HG03066 (cell line): ENCODE data around the gene EFR3B.
"Not testable (repeated sequence)": the region's sequence is repeated elsewhere in the genome, so short reads cannot be mapped to it uniquely, and the experiment has no call there.

Experiments
- ATAC-seq: cut with Tn5 transposase; IDR thresholded peaks from one replicate; pipeline ENCODE4 v1.9.1; 2021; ENCODE audit warnings: low read depth; ENCODE audit not compliant: unreplicated experiment

The EFR3B gene

DNA sequence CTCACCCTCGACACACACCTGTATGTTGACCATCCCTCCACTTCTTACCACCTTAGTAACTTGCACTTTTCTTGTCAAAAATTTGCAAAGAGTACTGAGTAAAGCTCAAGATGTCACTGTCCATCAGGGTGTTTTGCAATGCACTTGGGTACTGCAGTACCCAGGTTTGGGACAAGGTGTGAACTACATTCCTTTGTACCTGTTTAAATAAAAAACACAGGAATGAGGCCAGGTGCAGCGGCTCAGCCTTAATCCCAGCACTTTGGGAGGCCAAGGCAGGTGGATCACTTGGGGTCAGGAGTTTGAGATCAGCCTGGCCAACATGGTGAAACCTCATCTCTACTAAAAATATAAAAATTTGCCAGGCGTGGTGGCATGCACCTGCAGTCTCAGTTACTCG is 98.7 kb downstream of the EFR3B start:
- ATAC-seq: not testable (repeated sequence)

DNA sequence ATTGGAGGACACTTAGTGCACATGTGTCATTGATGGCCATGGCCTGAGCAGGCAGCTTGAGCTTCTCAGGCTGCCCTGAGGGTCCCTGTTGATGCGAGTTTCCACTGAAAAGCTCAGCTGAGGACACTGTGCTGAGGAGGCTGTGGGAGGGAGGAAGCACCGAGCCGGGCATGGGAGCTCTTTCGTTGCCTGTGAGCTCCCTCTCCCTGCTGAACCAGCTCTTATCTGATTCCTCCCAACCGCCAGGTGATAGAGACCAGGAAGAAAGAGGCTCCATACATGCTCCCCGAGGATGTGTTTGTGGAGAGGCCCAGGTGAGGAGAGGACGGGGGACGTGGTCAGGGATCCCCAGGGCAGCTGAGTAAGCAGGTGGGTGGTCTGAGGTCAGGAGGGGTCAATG is 99.2 kb downstream of the EFR3B start:
- no peak for ATAC-seq

DNA sequence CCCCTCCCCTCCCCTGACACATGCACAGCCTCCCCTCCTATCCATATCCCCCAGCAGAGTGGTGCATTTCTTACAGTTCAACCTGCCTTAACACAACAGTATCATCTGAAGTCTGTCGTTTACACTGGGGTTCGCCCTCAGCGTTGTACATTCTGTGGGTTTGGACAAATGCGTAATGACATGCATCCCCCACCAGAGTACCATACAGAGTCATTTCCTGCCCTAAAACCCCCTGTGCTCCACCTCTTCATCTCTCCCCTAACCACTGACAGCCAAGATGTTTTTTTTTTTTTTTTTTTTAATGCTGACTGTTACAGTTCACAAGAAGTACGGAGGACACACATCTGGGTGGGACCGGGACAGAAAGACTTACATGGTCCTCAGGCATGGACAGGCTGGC is 103.9 kb downstream of the EFR3B start:
- no peak for ATAC-seq

DNA sequence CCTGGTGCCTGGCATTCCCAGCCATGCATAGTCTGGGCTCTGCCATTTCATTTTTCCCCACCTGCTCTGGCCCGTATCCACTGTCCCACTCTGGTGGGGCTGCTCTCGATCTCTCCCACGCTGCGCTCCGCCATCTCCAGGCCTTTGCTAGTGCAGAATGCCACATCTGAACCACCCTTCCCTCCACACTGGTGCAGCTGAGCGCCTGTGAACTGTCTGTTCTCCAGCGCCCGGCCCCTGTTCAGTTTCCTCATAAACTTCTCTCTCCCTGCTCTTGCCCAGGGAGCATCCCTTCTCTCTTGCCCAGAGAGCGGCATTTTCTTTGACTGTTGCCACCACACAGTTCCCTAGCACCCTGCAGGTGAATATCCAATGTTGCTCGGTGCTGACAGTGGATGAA is 105.0 kb downstream of the EFR3B start:
- no peak for ATAC-seq

DNA sequence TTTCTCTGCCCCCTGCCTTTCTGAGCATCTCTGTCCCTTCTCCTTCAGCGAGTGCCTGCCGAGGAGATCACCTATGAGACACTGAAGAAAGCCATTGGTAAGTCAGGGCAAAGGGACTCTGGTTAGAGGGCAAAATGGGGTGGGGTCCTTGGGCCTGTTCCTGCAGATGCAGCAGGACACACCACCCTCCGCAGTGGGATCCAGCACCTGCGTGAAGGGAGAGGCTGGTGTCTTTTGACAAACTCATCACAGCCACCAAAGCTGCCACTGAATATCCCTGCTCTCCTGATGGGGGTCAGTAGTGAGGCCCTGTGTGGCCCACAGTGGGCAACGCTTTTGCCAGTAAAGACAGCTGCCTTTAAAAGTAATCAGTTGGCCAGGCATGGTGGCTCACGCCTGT is 107.8 kb downstream of the EFR3B start:
- no peak for ATAC-seq

DNA sequence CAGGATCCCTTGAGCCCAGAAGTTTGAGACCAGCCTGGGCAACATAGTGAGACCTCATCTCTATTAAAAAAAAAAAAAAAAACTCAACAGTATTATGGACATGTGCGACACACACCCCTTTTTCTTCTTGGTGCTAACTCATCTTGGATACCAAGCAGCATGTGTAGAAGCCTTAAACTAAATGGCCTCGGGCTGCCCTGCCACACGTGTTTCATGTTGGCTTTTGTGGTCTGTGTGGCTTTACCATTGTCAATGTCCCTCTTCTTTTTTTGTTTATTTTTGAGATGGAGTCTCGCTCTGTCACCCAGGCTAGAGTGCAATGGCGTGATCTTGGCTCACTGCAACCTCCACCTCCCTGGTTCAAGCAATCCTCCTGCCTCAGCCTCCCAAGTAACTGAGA is 109.1 kb downstream of the EFR3B start:
- not testable (repeated sequence) for ATAC-seq

DNA sequence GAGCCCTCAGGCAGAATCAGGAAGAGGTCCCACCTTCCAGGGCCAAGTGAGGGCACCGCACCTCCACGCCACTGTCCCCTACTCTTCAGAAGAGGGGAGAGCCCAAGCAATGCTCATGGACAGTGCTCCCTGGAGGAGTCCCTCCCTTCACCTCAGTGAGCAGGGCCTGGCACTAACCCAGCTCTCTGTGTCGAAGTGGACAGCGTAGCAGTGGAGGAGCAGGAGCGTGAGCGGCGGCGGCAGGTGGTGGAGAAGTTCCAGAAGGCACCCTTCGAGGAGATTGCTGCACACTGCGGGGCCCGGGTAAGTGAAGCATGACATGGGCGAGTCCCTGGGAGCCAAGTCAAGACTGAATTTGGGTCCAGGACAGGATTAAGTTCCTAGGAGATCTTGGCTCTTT is 109.8 kb downstream of the EFR3B start:
- ATAC-seq: no peak

DNA sequence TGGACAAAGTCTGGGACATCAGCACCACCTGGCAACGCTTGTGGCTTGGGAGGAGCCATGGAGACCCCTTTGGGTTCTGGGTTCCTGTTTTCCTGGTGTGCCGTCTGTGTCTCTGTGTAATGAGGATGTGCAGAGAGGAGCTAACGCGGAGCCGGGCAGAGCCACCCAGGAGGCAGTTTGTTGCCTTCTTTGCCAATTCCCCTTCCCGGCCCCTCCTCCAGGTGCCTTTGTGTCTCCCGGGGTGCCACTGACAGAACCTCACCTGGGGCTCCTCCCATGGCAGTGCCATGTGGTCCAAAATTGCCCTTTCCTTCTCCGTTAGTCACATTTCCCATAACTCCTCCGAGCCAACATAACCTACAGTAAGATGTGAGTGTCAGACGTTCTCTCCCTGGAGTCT is 113.5 kb downstream of the EFR3B start:
- no peak for ATAC-seq

DNA sequence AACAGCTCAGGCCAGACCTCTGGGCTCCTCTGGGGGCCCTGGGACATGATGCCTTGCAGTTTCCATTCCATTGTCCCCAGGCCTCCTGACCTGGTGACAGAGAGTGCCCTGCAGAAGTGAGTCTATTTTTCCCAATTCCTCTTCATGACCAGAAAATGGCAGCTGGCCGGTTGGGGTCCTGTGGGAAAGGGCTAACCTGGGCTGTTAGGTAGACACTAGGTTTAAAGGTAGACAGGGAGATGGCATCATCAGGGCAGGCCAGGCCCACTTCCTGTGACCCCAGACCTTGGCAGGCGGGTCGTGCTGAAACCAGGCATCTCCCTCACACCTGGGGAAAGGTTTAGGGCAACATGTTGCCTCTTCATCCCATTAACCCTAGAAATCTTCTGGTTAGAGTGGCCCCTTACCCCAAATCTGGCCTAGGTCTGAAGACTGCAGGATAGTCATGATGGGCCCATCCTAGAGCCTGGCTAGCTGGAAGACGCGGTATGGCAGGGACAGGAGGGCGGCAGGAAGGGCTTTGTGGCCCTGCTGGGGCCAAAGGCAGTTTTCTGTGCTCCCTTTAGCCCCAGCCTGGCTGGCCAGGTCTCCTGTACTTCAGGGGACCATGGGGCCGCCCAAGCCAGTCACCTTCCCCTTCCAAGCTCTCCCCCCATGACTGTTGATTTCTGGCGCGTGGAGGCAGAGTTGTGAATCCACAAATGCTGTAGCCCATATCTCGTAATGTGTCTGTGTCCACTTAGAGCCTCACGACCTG is 116.4 kb downstream of the EFR3B start:
- no peak for ATAC-seq

DNA sequence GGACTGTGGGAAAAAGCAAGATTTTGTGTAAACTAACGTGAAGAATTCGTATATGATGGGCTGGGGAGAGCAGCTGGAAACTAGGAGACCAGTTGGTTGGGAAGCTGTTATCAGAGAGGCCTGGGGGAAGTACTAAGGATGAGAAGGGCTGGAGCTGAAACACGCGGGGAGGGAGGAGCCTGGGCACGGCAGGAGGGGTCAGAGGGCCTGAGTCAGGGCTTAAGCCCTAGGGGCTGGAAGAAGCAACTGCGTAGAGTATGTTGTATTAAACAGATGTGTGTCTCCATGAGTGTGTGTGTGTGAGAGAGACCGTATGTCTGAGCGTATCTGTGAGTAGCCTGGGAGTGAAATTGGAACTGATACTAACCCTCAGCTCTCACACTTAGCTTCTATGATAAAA is 118.1 kb downstream of the EFR3B start:
- no peak for ATAC-seq

DNA sequence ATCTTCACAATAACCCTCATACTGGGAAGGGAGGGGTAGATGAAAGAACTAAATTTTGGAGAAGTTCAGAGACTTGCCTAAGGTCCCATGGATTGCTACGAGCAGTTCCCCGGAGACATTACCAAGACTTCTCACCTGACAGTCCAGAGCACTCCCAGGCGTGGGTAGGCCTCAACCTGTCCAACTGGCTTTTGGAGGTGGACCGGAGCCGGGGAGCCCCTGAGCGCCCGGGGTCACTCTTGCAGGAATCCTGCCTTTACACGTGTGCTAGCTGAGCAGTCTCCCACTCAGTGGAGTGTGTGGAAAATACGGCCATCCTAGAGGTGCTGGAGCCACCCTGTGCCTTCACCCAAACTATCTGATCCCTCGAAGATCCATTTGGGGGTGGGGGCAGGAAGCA is 118.5 kb downstream of the EFR3B start:
- no peak for ATAC-seq

DNA sequence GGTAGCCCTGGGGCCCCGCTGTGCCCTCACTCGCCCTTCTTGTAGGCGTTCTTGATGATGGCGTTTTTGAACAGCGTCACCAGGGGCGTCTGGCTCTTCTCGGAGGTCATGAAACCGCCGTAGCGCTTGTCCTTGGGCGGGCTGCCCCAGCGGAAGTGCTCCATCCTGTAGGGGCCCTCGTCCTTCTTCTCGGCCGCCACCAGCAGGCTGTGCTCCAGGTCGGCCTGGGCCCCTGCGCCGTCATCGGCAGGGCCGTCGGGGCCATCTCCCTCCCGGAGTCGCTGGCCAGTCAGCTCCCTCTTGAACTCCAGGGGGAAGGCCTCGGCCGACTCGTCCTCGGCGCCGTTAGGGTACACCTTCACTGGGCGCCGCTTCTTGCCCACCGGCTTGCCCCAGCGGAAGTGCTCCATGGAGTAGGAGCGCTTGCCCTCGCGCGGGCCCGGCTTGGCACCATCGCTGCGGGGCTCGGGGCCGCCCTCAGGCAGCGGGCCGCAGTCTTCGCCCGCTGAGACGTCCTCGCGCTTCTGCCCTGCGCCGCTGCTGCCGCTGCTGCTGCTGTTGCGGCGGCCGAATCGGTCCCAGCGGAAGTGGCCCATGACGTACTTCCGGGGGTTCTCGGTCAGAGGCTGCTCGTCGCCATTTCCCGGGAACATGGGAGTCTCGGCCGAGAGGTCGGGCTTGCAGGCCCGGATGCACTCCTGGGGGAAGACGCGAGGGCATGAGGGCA is 119.3 kb downstream of the EFR3B start:
- ATAC-seq: peak; percentile 61

DNA sequence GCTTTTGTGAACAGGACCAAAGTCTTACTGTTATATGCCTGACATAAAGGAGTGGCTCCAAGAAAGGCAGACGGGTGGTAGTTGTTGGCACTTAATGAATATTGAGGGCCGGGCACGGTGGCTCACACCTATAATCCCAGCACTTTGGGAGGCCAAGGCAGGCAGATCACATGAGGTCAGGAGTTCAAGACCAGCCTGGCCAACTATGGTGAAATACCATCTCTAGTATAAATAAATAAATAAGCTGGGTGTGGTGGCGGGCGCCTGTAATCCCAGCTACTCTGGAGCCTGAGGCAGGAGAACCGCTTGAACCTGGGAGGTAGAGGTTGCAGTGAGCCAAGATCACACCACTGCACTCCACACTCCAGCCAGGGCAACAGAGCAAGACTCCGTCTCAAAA is 120.2 kb downstream of the EFR3B start:
- not testable (repeated sequence) for ATAC-seq

DNA sequence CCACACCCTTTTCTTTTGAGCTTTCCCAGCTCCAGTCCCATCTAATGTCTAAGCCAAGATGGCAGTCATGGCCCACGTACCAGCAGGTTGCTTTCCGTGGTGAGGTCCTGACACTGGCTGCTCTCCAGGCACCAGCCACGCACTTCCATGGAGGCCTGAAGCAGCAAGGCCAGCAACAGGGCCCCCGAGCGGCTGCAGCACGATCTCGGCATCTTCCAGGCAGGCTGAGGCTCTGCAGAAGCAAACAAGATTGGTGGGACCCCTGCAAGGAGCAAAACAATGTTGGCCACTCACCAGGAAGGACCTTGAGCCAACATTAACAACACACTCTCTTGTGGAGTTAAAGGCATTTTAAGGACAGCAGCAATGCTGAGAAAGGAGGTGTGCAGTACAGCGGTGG is 122.7 kb downstream of the EFR3B start:
- ATAC-seq: no peak

DNA sequence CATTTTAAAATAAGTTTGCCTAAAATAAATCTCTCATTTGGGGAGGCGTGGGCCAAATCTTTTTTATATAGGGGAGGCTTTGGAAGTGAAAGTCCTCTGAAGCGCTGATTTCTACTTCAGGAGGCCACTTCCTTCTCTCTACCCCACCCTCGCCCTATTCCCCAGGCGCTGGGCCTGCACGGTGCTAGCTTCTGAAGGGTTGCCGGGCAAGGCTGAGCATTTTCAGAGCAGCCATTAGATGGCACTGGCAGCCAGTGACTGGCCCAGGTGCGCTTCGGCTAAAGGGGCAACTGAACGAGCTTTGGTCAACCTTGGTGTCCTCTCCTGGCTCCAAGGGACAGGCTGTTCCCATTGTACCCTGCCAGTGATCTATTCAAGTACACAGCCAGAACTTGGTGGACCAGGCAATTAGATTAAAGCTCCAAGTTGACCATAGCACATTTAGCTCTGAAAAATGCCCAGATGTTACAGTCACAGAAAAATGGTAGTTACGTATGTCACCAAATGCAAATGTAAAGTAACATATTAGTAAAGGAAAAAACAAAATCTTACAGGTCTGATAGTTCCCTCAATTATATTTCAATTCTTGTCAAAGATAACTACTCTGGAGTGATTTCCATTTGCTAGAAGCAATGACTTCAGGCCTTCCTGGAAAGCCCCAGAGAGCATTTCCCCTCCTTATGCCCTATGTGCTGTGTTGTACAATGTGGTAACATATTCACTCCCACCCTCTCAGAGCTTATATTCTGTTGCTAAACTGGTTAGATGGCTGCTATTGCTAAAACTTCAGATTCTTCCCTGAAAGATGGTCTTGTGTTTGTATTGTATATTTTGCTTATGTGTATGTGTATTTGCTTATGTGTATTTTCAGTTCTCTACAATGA is 124.4 kb downstream of the EFR3B start:
- ATAC-seq: no peak

DNA sequence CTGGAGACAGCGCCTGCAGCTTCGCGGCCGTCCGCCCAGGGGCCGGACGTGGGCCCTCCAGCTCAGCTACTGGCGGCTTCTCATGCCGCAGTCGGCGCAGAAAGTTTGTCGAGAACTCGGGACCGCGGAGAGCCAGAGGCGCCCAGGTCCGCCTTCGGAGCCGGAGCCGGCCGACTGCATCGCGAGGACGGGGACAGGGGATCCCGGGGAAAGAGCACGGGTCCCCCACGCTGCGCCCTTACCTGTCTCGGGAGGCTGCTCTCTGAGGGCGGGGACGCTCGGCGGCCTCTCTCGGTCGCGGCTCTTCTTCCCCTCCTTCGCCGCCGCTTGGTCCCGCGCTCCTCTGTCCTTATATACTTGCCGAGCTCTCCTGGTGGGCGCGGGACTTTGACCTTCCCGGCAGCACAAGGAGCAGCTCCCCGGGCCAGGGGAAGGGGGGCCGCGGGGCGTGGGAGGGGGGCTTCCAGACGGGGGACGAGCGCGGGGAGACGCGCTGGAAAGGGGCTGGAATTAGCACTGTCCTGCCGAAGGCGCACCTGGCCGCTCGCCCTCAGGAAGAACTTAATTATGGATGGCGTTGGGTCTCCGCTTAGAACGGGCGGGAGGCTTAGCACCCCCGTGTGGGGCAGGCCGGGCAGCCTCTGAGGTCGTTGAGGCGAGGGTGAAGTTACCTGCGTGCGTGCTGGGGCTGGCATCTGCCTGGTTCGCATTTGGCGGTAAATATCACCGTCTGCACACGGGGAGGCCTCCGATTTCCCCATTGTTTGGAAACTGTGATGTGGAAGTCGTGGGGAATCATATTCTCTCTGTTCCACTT is 126.6 kb downstream of the EFR3B start, which contains the start of gene POMC:
POMC (minus strand) TSS at position 325 of the 817 bp plus-strand sequence. CDS start 3,808 bp downstream, outside the sequence.
- no peak for ATAC-seq

DNA sequence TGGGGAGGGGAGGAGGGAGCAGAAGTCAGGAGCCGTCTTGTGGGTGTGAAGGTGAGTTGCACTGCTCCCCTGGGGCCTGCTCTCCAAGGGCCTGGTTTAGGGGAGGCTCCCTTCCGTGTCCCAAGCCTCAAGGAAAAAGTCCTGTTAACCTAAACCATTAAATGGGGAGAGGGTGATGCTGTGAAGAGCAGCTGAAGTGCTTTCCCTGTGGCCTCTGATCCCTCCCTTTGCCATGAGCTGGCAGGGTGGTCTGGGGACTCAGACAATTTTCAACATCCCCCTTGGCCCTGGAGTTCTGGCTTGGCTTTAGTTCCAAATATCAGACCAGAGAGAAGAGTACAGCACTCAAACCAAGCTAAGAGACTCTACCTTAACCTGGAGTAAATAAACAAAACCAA is 127.2 kb downstream of the EFR3B start:
- no peak for ATAC-seq

DNA sequence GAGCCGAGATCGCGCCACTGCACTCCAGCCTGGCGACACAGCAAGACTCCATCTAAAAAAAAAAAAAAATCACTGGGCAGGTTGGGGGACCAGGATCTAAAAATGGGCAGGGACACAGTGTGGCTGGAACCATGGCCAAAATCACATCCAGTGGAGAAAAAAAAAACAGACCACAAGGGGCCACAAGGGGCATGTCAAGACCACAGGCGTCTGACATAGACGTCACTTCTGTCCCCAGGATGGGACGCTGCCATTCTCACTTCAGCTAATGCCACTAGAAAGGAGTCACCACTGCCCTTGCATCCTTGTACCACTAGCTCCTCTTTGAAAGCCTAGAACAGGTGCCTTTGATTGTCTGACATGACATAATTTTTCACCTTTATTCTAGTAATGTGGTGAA is 129.0 kb downstream of the EFR3B start:
- ATAC-seq: no peak

DNA sequence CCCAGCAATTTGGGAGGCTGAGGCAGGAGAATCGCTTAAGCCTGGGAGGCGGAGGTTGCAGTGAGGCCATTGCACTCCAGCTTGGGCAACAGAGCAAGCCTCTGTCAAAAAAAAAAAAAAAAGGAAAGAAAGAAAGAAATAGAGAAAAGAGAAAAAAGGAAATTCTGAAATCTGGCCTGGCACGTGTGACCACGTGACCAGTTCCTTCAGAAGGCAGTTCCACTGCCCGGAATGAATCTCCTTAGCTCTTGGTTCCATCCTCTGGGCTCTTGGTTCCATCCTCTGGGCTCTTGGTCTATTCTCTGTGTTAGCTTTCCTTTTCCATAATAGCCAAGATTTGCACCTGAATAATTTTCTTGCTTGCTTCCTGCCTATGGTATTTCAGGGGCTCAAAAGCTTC is 131.8 kb downstream of the EFR3B start:
- ATAC-seq: no peak

DNA sequence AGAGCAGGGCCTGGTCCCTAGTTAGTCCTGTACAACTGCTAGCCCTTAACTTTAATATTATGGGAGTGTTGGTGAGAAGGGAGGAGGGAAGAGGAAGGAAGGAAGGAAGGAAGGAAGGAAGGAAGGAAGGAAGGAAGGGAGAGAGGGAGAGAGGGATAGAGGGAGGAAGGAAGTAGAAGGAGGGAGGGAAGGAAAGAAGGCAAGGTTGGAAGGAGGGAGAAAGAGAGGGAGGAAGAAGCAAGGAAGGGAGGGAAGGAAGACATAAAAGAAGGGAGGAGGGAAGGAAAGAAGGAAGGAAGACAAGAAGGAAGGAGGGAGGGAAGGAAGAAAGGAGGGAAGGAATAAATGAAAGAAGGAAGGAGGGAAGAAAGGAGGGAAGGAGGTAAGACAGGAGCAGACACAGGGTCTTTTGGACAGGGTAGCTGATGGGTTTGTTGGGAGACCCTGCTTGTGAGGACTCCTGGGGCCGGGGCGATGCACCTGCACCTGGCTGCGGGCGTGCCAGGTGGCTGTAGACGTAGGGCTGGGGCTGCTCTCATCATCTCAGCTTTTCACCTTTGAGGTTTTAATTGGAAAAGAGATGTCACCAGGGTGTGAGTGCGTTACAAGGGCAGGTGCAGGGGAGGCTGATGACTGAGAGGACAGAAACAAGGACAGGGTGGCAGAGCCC is 132.5 kb downstream of the EFR3B start:
- no peak for ATAC-seq
